Keratinocyte (primary cell): ENCODE results near the gene ZSWIM6. TPM values are rescaled to one million over a fixed set of nuclear protein-coding genes. Genes with fewer than 3 reads are reported as not detected.

Experiments used
- DNase-seq: peaks from one replicate; pipeline ENCODE4 v3.0.0-alpha.2; 2011; ENCODE audit warnings: low read depth, missing footprints, low spot score
- FAIRE-seq: peaks from 2 replicates; lab custom pipeline; 2011; peaks lifted over from hg19 to GRCh38; lab: Jason Lieb, UNC
- H2AFZ ChIP-seq: 2 replicates; pipeline ENCODE4 v1.6.0; 2012; ENCODE audit warnings: low read length, control low read depth, inconsistent platforms; ENCODE audit not compliant: control insufficient read depth
- H3K27ac ChIP-seq: 2 replicates; pipeline ENCODE4 v1.5.1; 2011; ENCODE audit warnings: low read length; ENCODE audit not compliant: control insufficient read depth, insufficient read depth
- H3K27me3 ChIP-seq: 3 replicates; pipeline ENCODE4 v1.6.0; 2011; ENCODE audit warnings: low read length; ENCODE audit not compliant: control insufficient read depth, insufficient read depth; ENCODE audit errors: extremely low read depth
- H3K36me3 ChIP-seq, 2 experiments: 2 replicates in 1 of 2; 3 replicates in 1 of 2; pipeline ENCODE4 v1.5.1; 2011; ENCODE audit warnings: low read length in 2 of 2, mild to moderate bottlenecking in 1 of 2; ENCODE audit not compliant: control insufficient read depth in 2 of 2, insufficient read depth in 2 of 2; ENCODE audit errors: extremely low read depth in 1 of 2
- H3K4me1 ChIP-seq: 3 replicates; pipeline ENCODE4 v1.5.1; 2011; ENCODE audit warnings: low read length; ENCODE audit not compliant: control insufficient read depth, insufficient read depth; ENCODE audit errors: extremely low read depth
- H3K4me2 ChIP-seq: 3 replicates; pipeline ENCODE4 v1.6.0; 2011; ENCODE audit warnings: low read depth, low read length; ENCODE audit not compliant: control insufficient read depth, insufficient read depth; ENCODE audit errors: extremely low read depth
- H3K4me3 ChIP-seq, 3 experiments: fragments of 200-600 bp in 1 of 3; sonication (generic) in 1 of 3; 2 replicates in 2 of 3; 3 replicates in 1 of 3; pipeline ENCODE4 v1.5.1; 2011 to 2016; ENCODE audit warnings: low read length in 3 of 3, mild to moderate bottlenecking in 3 of 3, control low read depth in 2 of 3, inconsistent platforms in 1 of 3, low read depth in 1 of 3, mixed read lengths in 1 of 3, mixed run types in 1 of 3, moderate library complexity in 1 of 3; ENCODE audit not compliant: control insufficient read depth in 2 of 3, insufficient read depth in 2 of 3; ENCODE audit errors: extremely low read depth in 1 of 3
- H3K79me2 ChIP-seq: 2 replicates; pipeline ENCODE4 v1.6.0; 2012; ENCODE audit warnings: low read length; ENCODE audit not compliant: control insufficient read depth, insufficient read depth
- H3K9ac ChIP-seq: 3 replicates; pipeline ENCODE4 v1.6.0; 2011; ENCODE audit warnings: low read length; ENCODE audit not compliant: control insufficient read depth, insufficient read depth; ENCODE audit errors: extremely low read depth
- H3K9me1 ChIP-seq: 3 replicates; pipeline ENCODE4 v1.6.0; 2011; ENCODE audit warnings: low read length; ENCODE audit not compliant: control insufficient read depth, insufficient read depth; ENCODE audit errors: extremely low read depth
- H3K9me3 ChIP-seq: 2 replicates; pipeline ENCODE4 v1.5.1; 2012; ENCODE audit warnings: low read depth, low read length; ENCODE audit not compliant: control insufficient read depth
- H4K20me1 ChIP-seq: 3 replicates; pipeline ENCODE4 v1.6.0; 2011; ENCODE audit warnings: low read length; ENCODE audit not compliant: control insufficient read depth, insufficient read depth; ENCODE audit errors: extremely low read depth
- CTCF ChIP-seq, 3 experiments: IDR thresholded peaks in 1 of 3; conservative IDR thresholded peaks in 1 of 3; optimal IDR thresholded peaks in 1 of 3; 2 replicates in 2 of 3; 3 replicates in 1 of 3; pipeline versions ENCODE3 to v1.5.1; 2011; ENCODE audit warnings: low read length in 3 of 3, mild to moderate bottlenecking in 3 of 3, moderate library complexity in 2 of 3, control low read depth in 1 of 3, inconsistent platforms in 1 of 3; ENCODE audit not compliant: insufficient read depth in 2 of 3; ENCODE audit errors: extremely low read depth in 1 of 3
- EZH2 ChIP-seq: IDR thresholded peaks from one replicate; pipeline ENCODE4 v1.6.1; 2012; ENCODE audit warnings: inconsistent platforms, mild to moderate bottlenecking, low read length, moderate library complexity
- dilution Hi-C: fragments of 300-500 bp; cut with MboI; formaldehyde crosslinking; loops from one replicate; pipeline ENCODE4 v1.7.0; 2020; ENCODE audit warnings: low sequenced_read_pairs; ENCODE audit not compliant: extremely low pct_ligation_motif_present
- polyA plus RNA-seq, 5 experiments: library from polyadenylated mRNA; depleted of rRNA in 3 of 5; stranded (reverse) in 3 of 5; stranded (forward) in 1 of 5; unstranded in 1 of 5; fragments of >200 nt; gene quantifications; 1 replicate in 1 of 5; 2 replicates in 3 of 5; 3 replicates in 1 of 5; pipeline versions ENCODE4 v1.2.1 to v1.2.3, GENCODE V29; 2011 to 2012; ENCODE audit warnings: missing spikeins in 2 of 5, low read depth in 1 of 5, low replicate concordance in 1 of 5

Gene ZSWIM6
- polyA plus RNA-seq, 1 donor (not counting 4 experiments of a cell fraction or from before 2014, with no cell fraction given), result 9.9 TPM

- DNase-seq (no peak), FAIRE-seq (no peak)
- Histone ChIP-seq H3K9me3 (no peaks in the 10 kb centered on the region), H3K4me2 (no peak overlapping the region), H3K27ac (no peak overlapping the region), H3K9ac (no peak overlapping the region), H3K4me1 (peaks cover 24% of the 10 kb centered on the region), H3K9me1 (no peaks in the 10 kb centered on the region), H3K4me3 (no peak overlapping the region), H4K20me1 (no peaks in the 10 kb centered on the region), H2AFZ (no peak overlapping the region), H3K27me3 (no peaks in the 10 kb centered on the region), H3K36me3 (no peaks in the 10 kb centered on the region), H3K79me2 (no peaks in the 10 kb centered on the region)
- dilution Hi-C loops, result no loop called here
- TF ChIP-seq EZH2 (no peak), CTCF (optimal IDR thresholded peaks at IDR 0.05 in 1 of 3, IDR thresholded peaks at IDR 0.05 in 1 of 3, conservative IDR thresholded peaks at IDR 0.05 in 1 of 3; ENCODE audit: extremely low read depth in 1 of 3, insufficient read depth in 2 of 3, low read length in 3 of 3) (no peak)
Measured at GRCh38 chr5:61318376-61318775, 13.7 kb upstream of the ZSWIM6 start.

GRCh38 chr5:61319388-61320146, 12.5 kb upstream of the ZSWIM6 start:
- no peak overlapping the region for H3K4me2 ChIP-seq
- no peaks in the 10 kb centered on the region for H3K79me2 ChIP-seq
- no peak overlapping the region for H3K4me3 ChIP-seq
- H3K9me3 ChIP-seq, result no peaks in the 10 kb centered on the region
- no peaks in the 10 kb centered on the region for H3K36me3 ChIP-seq
- no peaks in the 10 kb centered on the region for H4K20me1 ChIP-seq
- dilution Hi-C loops, result no loop called here
- TF ChIP-seq CTCF (optimal IDR thresholded peaks at IDR 0.05 in 1 of 3, IDR thresholded peaks at IDR 0.05 in 1 of 3, conservative IDR thresholded peaks at IDR 0.05 in 1 of 3; ENCODE audit: extremely low read depth in 1 of 3, insufficient read depth in 2 of 3, low read length in 3 of 3) (no peak), EZH2 (no peak)
- H3K27me3 ChIP-seq, result no peaks in the 10 kb centered on the region
- no peak overlapping the region for H3K27ac ChIP-seq
- peaks cover 12% of the 10 kb centered on the region for H3K4me1 ChIP-seq
- no peaks in the 10 kb centered on the region for H3K9me1 ChIP-seq
- DNase-seq, result no peak
- H2AFZ ChIP-seq, result peak overlapping the region; percentile 4
- no peak for FAIRE-seq
- H3K9ac ChIP-seq, result no peak overlapping the region
